ENCODE results near the gene HYAL1.

GRCh38 chr3:50337175-50337861, 33.9 kb upstream of the HYAL1 start:
- TF ChIP-seq, protein P1, sequence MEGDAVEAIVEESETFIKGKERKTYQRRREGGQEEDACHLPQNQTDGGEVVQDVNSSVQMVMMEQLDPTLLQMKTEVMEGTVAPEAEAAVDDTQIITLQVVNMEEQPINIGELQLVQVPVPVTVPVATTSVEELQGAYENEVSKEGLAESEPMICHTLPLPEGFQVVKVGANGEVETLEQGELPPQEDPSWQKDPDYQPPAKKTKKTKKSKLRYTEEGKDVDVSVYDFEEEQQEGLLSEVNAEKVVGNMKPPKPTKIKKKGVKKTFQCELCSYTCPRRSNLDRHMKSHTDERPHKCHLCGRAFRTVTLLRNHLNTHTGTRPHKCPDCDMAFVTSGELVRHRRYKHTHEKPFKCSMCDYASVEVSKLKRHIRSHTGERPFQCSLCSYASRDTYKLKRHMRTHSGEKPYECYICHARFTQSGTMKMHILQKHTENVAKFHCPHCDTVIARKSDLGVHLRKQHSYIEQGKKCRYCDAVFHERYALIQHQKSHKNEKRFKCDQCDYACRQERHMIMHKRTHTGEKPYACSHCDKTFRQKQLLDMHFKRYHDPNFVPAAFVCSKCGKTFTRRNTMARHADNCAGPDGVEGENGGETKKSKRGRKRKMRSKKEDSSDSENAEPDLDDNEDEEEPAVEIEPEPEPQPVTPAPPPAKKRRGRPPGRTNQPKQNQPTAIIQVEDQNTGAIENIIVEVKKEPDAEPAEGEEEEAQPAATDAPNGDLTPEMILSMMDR (conservative IDR thresholded peaks at IDR 0.05; ENCODE audit: low read length), result no peak
- TF ChIP-seq EZH2phosphoT487 (IDR thresholded peaks at IDR 0.05; ENCODE audit: borderline replicate concordance), result no peak
